Ishikawa (cell line): Measurements from ENCODE around the gene CENATAC.

Experiments
- CEBPB ChIP-seq: IDR thresholded peaks from 2 replicates; pipeline ENCODE4 v1.6.1; 2012
- CREB1 ChIP-seq: IDR thresholded peaks from 2 replicates; pipeline ENCODE4 v1.6.1; 2012; ENCODE audit warnings: low read depth
- EGR1 ChIP-seq: IDR thresholded peaks from 2 replicates; pipeline ENCODE4 v1.6.1; 2012
- EP300 ChIP-seq: IDR thresholded peaks from 2 replicates; pipeline ENCODE4 v1.6.1; 2012; ENCODE audit warnings: borderline replicate concordance
- FOXM1 ChIP-seq: IDR thresholded peaks from 2 replicates; pipeline ENCODE4 v1.6.1; 2012; ENCODE audit warnings: low read depth, borderline replicate concordance
- MAX ChIP-seq: IDR thresholded peaks from 2 replicates; pipeline ENCODE4 v1.6.1; 2012
- NFIC ChIP-seq: IDR thresholded peaks from 2 replicates; pipeline ENCODE4 v1.6.1; 2012
- RAD21 ChIP-seq: IDR thresholded peaks from 2 replicates; pipeline ENCODE4 v1.6.1; 2012; ENCODE audit warnings: low read depth
- REST ChIP-seq: IDR thresholded peaks from 2 replicates; pipeline ENCODE4 v1.6.1; 2012; ENCODE audit warnings: low read depth, mild to moderate bottlenecking
- TAF1 ChIP-seq: IDR thresholded peaks from 2 replicates; pipeline ENCODE4 v1.6.1; 2012; ENCODE audit warnings: low read depth, mild to moderate bottlenecking
- TCF12 ChIP-seq: IDR thresholded peaks from 2 replicates; pipeline ENCODE4 v1.6.1; 2012; ENCODE audit warnings: low read depth
- TEAD4 ChIP-seq: IDR thresholded peaks from 2 replicates; pipeline ENCODE4 v1.6.1; 2012
- USF1 ChIP-seq: IDR thresholded peaks from 2 replicates; pipeline ENCODE4 v1.6.1; 2012
- YY1 ChIP-seq: IDR thresholded peaks from 2 replicates; pipeline ENCODE4 v1.6.1; 2012; ENCODE audit warnings: low read depth
- ZBTB7A ChIP-seq: IDR thresholded peaks from 2 replicates; pipeline ENCODE4 v1.6.1; 2012; ENCODE audit warnings: low read depth

CENATAC gene

GRCh38 chr11:119056421-119056999 lies 58.6 kb downstream of the CENATAC start:
- no peak for TF ChIP-seq TAF1
- TF ChIP-seq MAX: no peak
- TF ChIP-seq EP300: no peak
- TF ChIP-seq NFIC: no peak
- TF ChIP-seq TCF12: peak; percentile 50; the same call in 1 of the 2 replicates
- TF ChIP-seq CEBPB: no peak
- no peak for TF ChIP-seq CREB1
- peak; percentile 72; the same call in 1 of the 2 replicates for TF ChIP-seq ZBTB7A
- TF ChIP-seq EGR1: peak; percentile 58
- no peak for TF ChIP-seq TEAD4
- TF ChIP-seq REST: no peak
- TF ChIP-seq FOXM1: no peak
- no peak for TF ChIP-seq YY1
- TF ChIP-seq RAD21: no peak
- TF ChIP-seq USF1: no peak

GRCh38 chr11:119057000-119057769 lies 59.2 kb downstream of the CENATAC start, which contains the start of gene HYOU1:
TSS of gene HYOU1 (minus strand) at chr11:119057205. CDS start at chr11:119056160, 1,045 bp downstream.
- TF ChIP-seq REST: no peak
- peak; percentile 71; the same call in 1 of the 2 replicates for TF ChIP-seq MAX
- TF ChIP-seq EGR1: no peak
- TF ChIP-seq TCF12: no peak; the same call in 1 of the 2 replicates
- no peak for TF ChIP-seq USF1
- peak; percentile 44; the same call in 1 of the 2 replicates for TF ChIP-seq YY1
- peak; percentile 63; the same call in 1 of the 2 replicates for TF ChIP-seq CREB1
- peak; percentile 73 for TF ChIP-seq TAF1

- TF ChIP-seq NFIC (no peak), EGR1 (no peak), YY1 (no peak), TEAD4 (no peak), RAD21 (no peak), CREB1 (no peak), FOXM1 (no peak), ZBTB7A (no peak), CEBPB (no peak), MAX (no peak), USF1 (no peak), TAF1 (no peak), REST (no peak)
Measured at GRCh38 chr11:119061256-119061655, 63.3 kb downstream of the CENATAC start.
